Muscle layer of colon (tissue), 2 donors: ENCODE data around the gene MYH11.

Experiments
- H3K27ac ChIP-seq: one replicate; pipeline ENCODE4 v1.7.0; 2013; ENCODE audit warnings: low read depth, mild to moderate bottlenecking, low read length, moderate library complexity
- H3K27me3 ChIP-seq, 2 donors: one replicate each; pipeline ENCODE4 v1.7.0; 2013; ENCODE audit warnings: low read length in 2 of 2, mild to moderate bottlenecking in 2 of 2; ENCODE audit not compliant: insufficient read depth in 2 of 2, control insufficient read depth in 1 of 2
- H3K36me3 ChIP-seq: one replicate; pipeline ENCODE4 v1.7.0; 2013; ENCODE audit warnings: mild to moderate bottlenecking, low read length; ENCODE audit not compliant: insufficient read depth
- H3K4me1 ChIP-seq: one replicate; pipeline ENCODE4 v1.7.0; 2013; ENCODE audit warnings: mild to moderate bottlenecking, low read length; ENCODE audit not compliant: insufficient read depth
- H3K4me3 ChIP-seq, 2 donors: one replicate each; pipeline ENCODE4 v1.7.0; 2013; ENCODE audit warnings: low read length in 2 of 2, low read depth in 1 of 2, mild to moderate bottlenecking in 1 of 2, moderate library complexity in 1 of 2
- H3K9ac ChIP-seq: one replicate; pipeline ENCODE4 v1.7.0; 2013; ENCODE audit warnings: low read length
- H3K9me3 ChIP-seq: one replicate; pipeline ENCODE4 v1.7.0; 2013; ENCODE audit warnings: mild to moderate bottlenecking, low read length
- donor health status: abdominal sarcoma.
- donor health status: Adenocarcinoma of cecum.

MYH11 gene

DNA sequence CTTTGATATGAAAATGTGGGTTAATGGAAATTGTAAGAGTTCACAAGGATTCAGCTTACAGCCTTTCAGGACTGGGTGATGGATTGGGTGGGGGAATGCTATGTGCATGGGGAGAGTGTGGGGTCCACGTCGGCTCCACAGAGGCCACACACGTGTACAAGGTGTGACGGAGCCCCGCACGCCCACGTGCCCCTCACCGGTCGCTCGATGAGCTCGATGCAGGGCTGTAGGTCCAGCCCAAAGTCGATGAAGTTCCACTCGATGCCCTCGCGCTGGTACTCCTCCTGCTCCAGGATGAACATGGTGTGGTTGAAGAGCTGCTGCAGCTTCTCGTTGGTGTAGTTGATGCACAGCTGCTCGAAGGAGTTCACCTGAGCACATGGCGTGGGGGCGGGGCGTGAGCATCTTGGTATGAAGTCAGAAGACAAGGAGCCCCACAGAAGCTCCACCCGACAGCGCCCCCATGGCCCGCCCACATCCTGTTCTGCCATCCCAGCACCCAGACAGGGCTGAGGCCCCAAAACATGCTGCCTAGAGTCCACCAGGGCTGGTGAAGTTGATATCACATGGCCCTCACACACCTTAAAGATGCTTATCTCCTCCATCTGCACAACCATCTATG, 99.1 kb downstream of the MYH11 start:
- H3K4me1 ChIP-seq, result peaks cover 13% of the 10 kb centered on the region

GRCh38 chr16:15757077-15757386, 99.8 kb downstream of the MYH11 start:
- Histone ChIP-seq H3K9ac (no peak overlapping the region), H3K36me3 (peaks cover 90% of the 10 kb centered on the region), H3K27me3 (no peaks in the 10 kb centered on the region), H3K9me3 (no peaks in the 10 kb centered on the region), H3K27ac (no peak overlapping the region), H3K4me3 (no peak overlapping the region), H3K4me1 (peaks cover 13% of the 10 kb centered on the region)

More for the DNA sequence above, 99.1 kb downstream of the MYH11 start:
- Histone ChIP-seq H3K27ac (no peak overlapping the region), H3K9ac (no peak overlapping the region), H3K36me3 (peaks cover 90% of the 10 kb centered on the region), H3K27me3 (no peaks in the 10 kb centered on the region), H3K9me3 (no peaks in the 10 kb centered on the region), H3K4me3 (no peak overlapping the region)

GRCh38 chr16:15754821-15755534, 101.8 kb downstream of the MYH11 start:
- Histone ChIP-seq H3K4me3 (no peak overlapping the region), H3K27me3 (no peaks in the 10 kb centered on the region), H3K36me3 (peaks cover 86% of the 10 kb centered on the region), H3K9me3 (no peaks in the 10 kb centered on the region), H3K27ac (no peak overlapping the region), H3K9ac (no peak overlapping the region), H3K4me1 (peaks cover 8% of the 10 kb centered on the region)

DNA sequence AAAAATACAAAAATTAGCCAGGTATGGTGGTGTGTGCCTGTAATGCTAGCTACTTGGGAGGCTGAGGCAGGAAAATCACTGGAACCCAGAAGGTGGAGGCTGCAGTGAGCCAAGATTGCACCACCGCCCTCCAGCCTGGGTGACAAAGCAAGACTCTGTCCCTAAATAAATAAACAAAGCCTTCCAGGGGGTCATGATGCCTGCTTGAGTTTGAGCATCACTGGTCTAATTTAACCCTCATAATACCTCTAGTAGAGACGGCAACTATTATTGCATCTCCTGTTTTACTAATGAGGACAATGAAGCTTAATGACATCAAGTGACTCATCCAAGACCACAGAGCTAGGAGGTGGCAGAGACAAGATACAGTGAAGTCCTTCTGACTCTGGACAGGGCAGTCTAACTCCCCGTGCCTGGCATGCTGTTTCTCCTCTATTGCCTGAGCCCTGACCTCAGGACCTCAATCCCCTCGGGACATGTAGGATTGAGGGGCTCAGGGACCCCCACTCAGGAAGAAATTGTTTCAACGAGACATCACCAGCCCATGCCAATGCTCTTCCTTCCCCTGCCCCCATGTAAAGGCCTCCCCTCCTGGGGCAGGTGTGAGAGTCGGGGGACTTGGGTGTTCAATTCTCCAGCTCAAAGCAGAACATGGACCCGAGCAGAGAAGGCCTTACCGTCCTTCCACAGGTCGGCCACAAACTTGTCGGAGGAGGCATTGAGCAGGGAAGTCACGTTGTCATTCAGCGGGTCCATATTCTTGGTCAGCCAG, 103.9 kb downstream of the MYH11 start:
- H3K9me3 ChIP-seq, result no peaks in the 10 kb centered on the region
- no peaks in the 10 kb centered on the region for H3K27me3 ChIP-seq
- no peak overlapping the region for H3K9ac ChIP-seq
- H3K4me3 ChIP-seq, result no peak overlapping the region
- H3K27ac ChIP-seq, result peak overlapping the region; percentile 54
- H3K4me1 ChIP-seq, result peaks cover 14% of the 10 kb centered on the region
- H3K36me3 ChIP-seq, result peaks cover 86% of the 10 kb centered on the region

DNA sequence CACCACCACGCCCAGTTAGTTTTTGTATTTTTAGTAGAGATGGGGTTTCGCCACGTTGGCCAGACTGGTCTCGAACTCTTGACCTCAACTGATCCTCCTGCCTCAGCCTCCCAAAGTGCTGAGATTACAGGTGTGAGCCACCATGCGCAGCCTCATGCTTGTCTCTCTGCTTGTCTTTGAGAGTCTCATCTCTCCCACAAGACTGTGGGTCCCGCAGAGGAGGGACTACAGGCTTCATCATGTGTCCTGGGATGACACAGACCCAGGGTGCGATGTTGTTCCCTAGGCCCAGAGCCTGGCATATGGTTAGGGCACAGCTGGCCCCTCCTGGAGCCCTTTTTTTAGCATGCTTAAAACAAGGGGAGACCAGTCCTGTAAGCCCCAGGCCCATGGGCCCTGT, 104.9 kb downstream of the MYH11 start:
- H3K9me3 ChIP-seq, result no peaks in the 10 kb centered on the region
- no peak overlapping the region for H3K9ac ChIP-seq
- H3K27me3 ChIP-seq, result no peaks in the 10 kb centered on the region
- no peak overlapping the region for H3K27ac ChIP-seq
- H3K4me1 ChIP-seq, result peaks cover 10% of the 10 kb centered on the region
- H3K36me3 ChIP-seq, result peaks cover 86% of the 10 kb centered on the region
- H3K4me3 ChIP-seq, result no peak overlapping the region

DNA sequence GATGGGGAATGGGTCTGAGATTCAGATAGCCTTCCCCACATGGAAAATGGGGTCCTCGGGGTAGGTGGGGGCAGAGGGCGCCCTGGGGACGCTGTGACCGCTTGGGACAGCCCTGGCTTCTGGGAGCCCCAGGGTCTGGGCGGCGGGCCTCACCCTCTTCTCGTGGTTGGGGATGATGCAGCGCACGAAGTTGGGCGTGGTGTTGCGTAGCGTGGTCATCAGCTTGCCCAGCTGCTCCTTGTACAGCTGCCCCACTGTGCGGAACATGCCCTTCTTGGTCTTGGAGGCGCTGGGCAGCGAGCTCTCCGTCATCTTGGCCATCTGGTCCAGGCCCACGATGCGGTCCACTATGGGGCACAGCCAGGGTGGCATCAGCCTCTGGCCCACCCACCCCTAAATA, 106.8 kb downstream of the MYH11 start:
- Histone ChIP-seq H3K27ac (peak overlapping the region; percentile 42), H3K9me3 (no peaks in the 10 kb centered on the region), H3K27me3 (no peaks in the 10 kb centered on the region), H3K4me1 (peaks cover 10% of the 10 kb centered on the region), H3K36me3 (peaks cover 84% of the 10 kb centered on the region), H3K4me3 (no peak overlapping the region), H3K9ac (no peak overlapping the region)

- H3K9ac ChIP-seq, result no peak overlapping the region
- H3K27ac ChIP-seq, result no peak overlapping the region
- peaks cover 84% of the 10 kb centered on the region for H3K36me3 ChIP-seq
- no peaks in the 10 kb centered on the region for H3K27me3 ChIP-seq
- peaks cover 10% of the 10 kb centered on the region for H3K4me1 ChIP-seq
- no peak overlapping the region for H3K4me3 ChIP-seq
- no peaks in the 10 kb centered on the region for H3K9me3 ChIP-seq
Observed at GRCh38 chr16:15749371-15749770, 107.5 kb downstream of the MYH11 start.

GRCh38 chr16:15748654-15749053, 108.2 kb downstream of the MYH11 start:
- no peaks in the 10 kb centered on the region for H3K27me3 ChIP-seq
- peaks cover 14% of the 10 kb centered on the region for H3K4me1 ChIP-seq
- H3K36me3 ChIP-seq, result peaks cover 83% of the 10 kb centered on the region
- no peak overlapping the region for H3K9ac ChIP-seq
- H3K4me3 ChIP-seq, result no peak overlapping the region
- no peaks in the 10 kb centered on the region for H3K9me3 ChIP-seq
- no peak overlapping the region for H3K27ac ChIP-seq

- peaks cover 16% of the 10 kb centered on the region for H3K4me1 ChIP-seq
- H3K27me3 ChIP-seq, result no peaks in the 10 kb centered on the region
- no peak overlapping the region for H3K27ac ChIP-seq
- no peaks in the 10 kb centered on the region for H3K9me3 ChIP-seq
- no peak overlapping the region for H3K9ac ChIP-seq
- peaks cover 83% of the 10 kb centered on the region for H3K36me3 ChIP-seq
- H3K4me3 ChIP-seq, result no peak overlapping the region
Observed at GRCh38 chr16:15747937-15748336, 108.9 kb downstream of the MYH11 start.

DNA sequence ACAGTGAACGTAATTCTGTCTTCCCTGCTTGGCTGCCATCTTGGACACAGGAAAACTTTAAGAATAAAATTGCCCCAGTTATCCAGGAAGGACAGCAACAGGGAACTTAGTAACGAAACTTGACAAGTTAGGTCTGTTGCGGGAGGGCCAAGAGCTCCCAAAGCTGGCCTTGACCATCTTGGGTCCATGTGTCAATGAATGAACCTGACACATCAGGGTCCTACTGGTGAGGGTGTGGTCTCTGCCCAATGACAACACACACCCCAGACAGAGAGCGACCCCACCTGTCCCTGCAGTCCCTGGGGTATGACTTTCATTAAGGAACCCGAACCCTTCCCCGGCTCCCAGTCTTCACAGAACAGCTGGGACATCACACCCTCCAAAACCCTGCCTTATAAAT, 110.5 kb downstream of the MYH11 start:
- H3K9ac ChIP-seq, result no peak overlapping the region
- peaks cover 86% of the 10 kb centered on the region for H3K36me3 ChIP-seq
- no peak overlapping the region for H3K27ac ChIP-seq
- H3K27me3 ChIP-seq, result no peaks in the 10 kb centered on the region
- peaks cover 16% of the 10 kb centered on the region for H3K4me1 ChIP-seq
- H3K9me3 ChIP-seq, result no peaks in the 10 kb centered on the region
- H3K4me3 ChIP-seq, result no peak overlapping the region

GRCh38 chr16:15743657-15744056, 113.2 kb downstream of the MYH11 start:
- H3K9me3 ChIP-seq, result no peaks in the 10 kb centered on the region

More at GRCh38 chr16:15743657-15744056, 113.2 kb downstream of the MYH11 start:
- Histone ChIP-seq H3K4me3 (no peak overlapping the region), H3K27me3 (no peaks in the 10 kb centered on the region), H3K4me1 (peaks cover 5% of the 10 kb centered on the region), H3K36me3 (peaks cover 91% of the 10 kb centered on the region), H3K9ac (no peak overlapping the region), H3K27ac (no peak overlapping the region)
